Endothelial cell of umbilical vein (primary cell): ENCODE measurements around the gene AP1G1. TPM values are rescaled to one million over a fixed set of nuclear protein-coding genes. Genes with fewer than 3 reads are reported as not detected.

ENCODE experiments used
- BruUV-seq: library from RNA; stranded (reverse); fragments of 400-500 nt; replicated peaks from 2 replicates; lab custom pipeline; 2021; lab: Mats Ljungman, UMichigan
- CTCF ChIA-PET: fragments of 300-600, 350-600 bp; sonication (Branson Sonifier 250); formaldehyde crosslinking; loops from one replicate; lab custom pipeline; 2021; ENCODE audit warnings: antibody characterized with exemption, inconsistent platforms; lab: Charles Lee
- POLR2A ChIA-PET: fragments of 300-600, 350-600 bp; sonication (Branson Sonifier 250); formaldehyde crosslinking; loops from one replicate; lab custom pipeline; 2021; ENCODE audit warnings: antibody characterized with exemption, inconsistent platforms; lab: Charles Lee
- DNase-seq: peaks from one replicate; pipeline ENCODE4 v3.0.0-alpha.2; 2011; ENCODE audit warnings: low read depth, low spot score
- FAIRE-seq: peaks from 2 replicates; lab custom pipeline; 2011; peaks lifted over from hg19 to GRCh38; lab: Jason Lieb, UNC
- H2AFZ ChIP-seq: 2 replicates; pipeline ENCODE4 v1.6.0; 2012; ENCODE audit warnings: low read depth, low read length, control low read depth, inconsistent platforms
- H3K27ac ChIP-seq: 2 replicates; pipeline ENCODE4 v1.5.1; 2011; ENCODE audit warnings: low read depth, mild to moderate bottlenecking, control low read depth, low read length, moderate library complexity; ENCODE audit not compliant: insufficient read depth
- H3K27me3 ChIP-seq, 2 experiments: 2 replicates each; pipeline versions ENCODE4 v1.6.0 to v1.6.1; 2011; ENCODE audit warnings: low read length in 2 of 2, mixed read lengths in 1 of 2; ENCODE audit not compliant: control insufficient read depth in 2 of 2, insufficient read depth in 2 of 2
- H3K36me3 ChIP-seq, 2 experiments: 2 replicates in 1 of 2; 3 replicates in 1 of 2; pipeline ENCODE4 v1.5.1; 2011; ENCODE audit warnings: low read length in 2 of 2, mild to moderate bottlenecking in 1 of 2, moderate library complexity in 1 of 2; ENCODE audit not compliant: control insufficient read depth in 2 of 2, insufficient read depth in 2 of 2; ENCODE audit errors: extremely low read depth in 1 of 2
- H3K4me1 ChIP-seq: 3 replicates; pipeline ENCODE4 v1.5.1; 2011; ENCODE audit warnings: mild to moderate bottlenecking, low read length; ENCODE audit not compliant: control insufficient read depth, insufficient read depth; ENCODE audit errors: extremely low read depth
- H3K4me2 ChIP-seq: 2 replicates; pipeline ENCODE4 v1.6.1; 2011; ENCODE audit warnings: low read length, control low read depth, mixed read lengths; ENCODE audit not compliant: insufficient read depth
- H3K4me3 ChIP-seq, 3 experiments: fragments of 200-600 bp in 1 of 3; sonication (generic), shearing (Covaris generic) in 1 of 3; replicated peaks in 1 of 3; 2 replicates each; pipeline ENCODE4 v1.5.1; 2011 to 2016; ENCODE audit warnings: control low read depth in 3 of 3, low read length in 3 of 3, mild to moderate bottlenecking in 2 of 3, inconsistent platforms in 1 of 3, low read depth in 1 of 3, moderate library complexity in 1 of 3; ENCODE audit not compliant: insufficient read depth in 1 of 3
- H3K79me2 ChIP-seq: 2 replicates; pipeline ENCODE4 v1.6.0; 2012; ENCODE audit warnings: low read length, inconsistent platforms; ENCODE audit not compliant: control insufficient read depth, insufficient read depth
- H3K9ac ChIP-seq: replicated peaks from 2 replicates; pipeline ENCODE3; 2011; ENCODE audit warnings: low read length, control low read depth; ENCODE audit not compliant: insufficient read depth; ENCODE audit errors: extremely low read depth
- H3K9me1 ChIP-seq: replicated peaks from 3 replicates; pipeline ENCODE4 v1.6.0; 2011; ENCODE audit warnings: mild to moderate bottlenecking, low read length; ENCODE audit not compliant: control insufficient read depth, insufficient read depth; ENCODE audit errors: extremely low read depth
- H3K9me3 ChIP-seq: replicated peaks from 2 replicates; pipeline ENCODE4 v1.5.1; 2012; ENCODE audit warnings: low read length, inconsistent platforms; ENCODE audit not compliant: control insufficient read depth, insufficient read depth
- H4K20me1 ChIP-seq: replicated peaks from 2 replicates; pipeline ENCODE3; 2011; ENCODE audit warnings: mild to moderate bottlenecking, low read length; ENCODE audit not compliant: control insufficient read depth, insufficient read depth; ENCODE audit errors: extremely low read depth
- CTCF ChIP-seq, 2 donors: IDR thresholded peaks; 1 replicate in 1 of 2; 2 replicates in 1 of 2; pipeline ENCODE4 v1.5.1; 2011; ENCODE audit warnings: low read length in 2 of 2, mild to moderate bottlenecking in 2 of 2, moderate library complexity in 2 of 2, control low read depth in 1 of 2, inconsistent platforms in 1 of 2, low read depth in 1 of 2; ENCODE audit not compliant: insufficient read depth in 1 of 2; ENCODE audit errors: extremely low read depth in 1 of 2
- GATA2 ChIP-seq: IDR thresholded peaks from 2 replicates; pipeline ENCODE4 v1.7.0; 2011; ENCODE audit warnings: low read depth, mild to moderate bottlenecking, moderate library complexity, mixed read lengths, low read length; ENCODE audit not compliant: insufficient read length, insufficient read depth
- JUN ChIP-seq: IDR thresholded peaks from 2 replicates; pipeline ENCODE4 v1.6.1; 2011; ENCODE audit warnings: borderline replicate concordance, low read depth; ENCODE audit not compliant: insufficient read length, insufficient read depth
- MAX ChIP-seq: IDR thresholded peaks from 2 replicates; pipeline ENCODE4 v1.6.1; 2011; ENCODE audit not compliant: insufficient read depth, insufficient read length
- POLR2A ChIP-seq: IDR thresholded peaks from 2 replicates; pipeline ENCODE4 v1.6.1; 2012; ENCODE audit warnings: low read depth, mild to moderate bottlenecking, control low read depth, low read length
- POLR2AphosphoS5 ChIP-seq: IDR thresholded peaks from 2 replicates; pipeline ENCODE4 v1.6.1; 2012; ENCODE audit warnings: low read depth, mild to moderate bottlenecking, control low read depth, low read length, moderate library complexity; ENCODE audit not compliant: insufficient read depth
- dilution Hi-C: fragments of 300-500 bp; cut with MboI; formaldehyde crosslinking; loops from one replicate; pipeline ENCODE4 v1.15.0; 2019; ENCODE audit warnings: low sequenced_read_pairs; ENCODE audit not compliant: extremely low pct_ligation_motif_present
- intact Hi-C: fragments of 100-400 bp; cut with micrococcal nuclease; formaldehyde crosslinking; loops from one replicate; pipeline ENCODE4 v1.10.0; 2022
- polyA plus RNA-seq, 4 experiments: library from polyadenylated mRNA; depleted of rRNA in 3 of 4; stranded (reverse) in 3 of 4; unstranded in 1 of 4; fragments of >200 nt; gene quantifications; 2 replicates each; pipeline versions ENCODE4 v1.2.1 to v1.2.3, GENCODE V29; 2011 to 2012; ENCODE audit warnings: missing spikeins in 1 of 4
- total RNA-seq: library from RNA; stranded (reverse); gene quantifications from 2 replicates; pipeline ENCODE4 v1.2.3, GENCODE V29; 2021

AP1G1 gene
- total and polyA plus RNA-seq, 2 donors (not counting 3 experiments of a cell fraction or from before 2014, with no cell fraction given), result 57.4 to 85.3 TPM

GRCh38 chr16:71847096-71847495 lies 38.5 kb upstream of the AP1G1 start:
- Histone ChIP-seq H3K79me2 (peaks cover 24% of the 10 kb centered on the region), H2AFZ (no peak overlapping the region), H4K20me1 (no peaks in the 10 kb centered on the region), H3K4me3 (peak overlapping the region in 1 of 3 experiments; percentile 91), H3K27ac (no peak overlapping the region), H3K4me1 (peaks cover 12% of the 10 kb centered on the region), H3K9me3 (no peaks in the 10 kb centered on the region), H3K36me3 (peaks cover 9 to 25% of the 10 kb centered on the region in 2 experiments), H3K9ac (no peak overlapping the region), H3K4me2 (peak overlapping the region; percentile 92), H3K9me1 (no peaks in the 10 kb centered on the region), H3K27me3 (no peaks in the 10 kb centered on the region)
- no peak for DNase-seq
- no peak for FAIRE-seq
- no peak for TF ChIP-seq POLR2AphosphoS5
- no peak for TF ChIP-seq MAX
- no peak for TF ChIP-seq POLR2A
- no peak for TF ChIP-seq GATA2
- TF ChIP-seq CTCF (IDR thresholded peaks at IDR 0.05; ENCODE audit: extremely low read depth in 1 of 2, insufficient read depth in 1 of 2, low read depth in 1 of 2, low read length in 2 of 2), result no peak
- no peak for TF ChIP-seq JUN
- ChIA-PET CTCF (interaction anchor here (1.1 kb wide), 1 partner anchor 36 kb away, joined by 6 read pairs; no protein-coding TSS in a partner anchor), POLR2A (interaction anchor here (0.7 kb wide), 1 partner anchor 10 kb away, joined by 3 read pairs; no protein-coding TSS in a partner anchor)
- dilution Hi-C loops (loop anchor here (10.0 kb wide), 1 partner anchor 62 kb away; no protein-coding TSS in a partner anchor), intact Hi-C loops (loop anchor here (2.0 to 5.0 kb wide), 2 partner anchors 48 to 115 kb away; partner anchors contain the start of gene IST1)
- TSS peak; percentile 33 for BruUV-seq
